Measurements from ENCODE around the gene HDAC4. TPM values are rescaled to one million over a fixed set of nuclear protein-coding genes. Genes with fewer than 3 reads are reported as not detected.

Gene HDAC4
- total and polyA plus RNA-seq, 2 experiments from 2014 or later, result 8.1 to 41.8 TPM

GRCh38 chr2:239109041-239109927 lies 291.5 kb downstream of the HDAC4 start (continued):
- TF ChIP-seq EZH2 (IDR thresholded peaks at IDR 0.05; ENCODE audit: low read depth, unreplicated experiment) (no peak), CREB1 (CRISPR knock-in tag; IDR thresholded peaks at IDR 0.05; ENCODE audit: low read depth) (no peak), ZNF114 (CRISPR knock-in tag; IDR thresholded peaks at IDR 0.05) (no peak), ZNF331 (CRISPR knock-in tag; IDR thresholded peaks at IDR 0.05; ENCODE audit: low read depth) (no peak)
- TF ChIP-seq, protein P1, sequence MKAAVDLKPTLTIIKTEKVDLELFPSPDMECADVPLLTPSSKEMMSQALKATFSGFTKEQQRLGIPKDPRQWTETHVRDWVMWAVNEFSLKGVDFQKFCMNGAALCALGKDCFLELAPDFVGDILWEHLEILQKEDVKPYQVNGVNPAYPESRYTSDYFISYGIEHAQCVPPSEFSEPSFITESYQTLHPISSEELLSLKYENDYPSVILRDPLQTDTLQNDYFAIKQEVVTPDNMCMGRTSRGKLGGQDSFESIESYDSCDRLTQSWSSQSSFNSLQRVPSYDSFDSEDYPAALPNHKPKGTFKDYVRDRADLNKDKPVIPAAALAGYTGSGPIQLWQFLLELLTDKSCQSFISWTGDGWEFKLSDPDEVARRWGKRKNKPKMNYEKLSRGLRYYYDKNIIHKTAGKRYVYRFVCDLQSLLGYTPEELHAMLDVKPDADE (IDR thresholded peaks at IDR 0.05), result no peak

DNA sequence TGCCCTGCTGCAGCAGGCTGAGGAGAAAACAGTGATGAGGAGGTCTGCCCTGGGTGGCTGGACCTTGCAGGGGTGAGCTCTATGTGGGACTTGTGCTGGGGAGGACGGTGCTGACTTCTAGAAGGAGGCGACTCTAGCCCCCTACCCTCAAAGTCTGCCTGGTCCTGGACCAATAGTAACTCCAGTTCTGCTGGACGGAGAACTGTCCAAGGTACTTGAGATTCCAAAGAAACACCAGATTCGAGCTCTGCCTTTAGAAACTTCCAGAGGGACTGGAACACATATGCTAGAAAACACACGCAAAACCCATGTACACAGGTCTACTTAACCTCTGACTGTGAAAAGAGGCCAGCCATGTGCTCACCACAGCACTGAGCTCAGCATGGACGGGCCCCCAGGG lies 292.4 kb downstream of the HDAC4 start:
- no peaks in the 10 kb centered on the region for H3K36me3 ChIP-seq (ENCODE audit: insufficient read depth)
- H3K27me3 Mint-ChIP-seq (ENCODE audit: insufficient read depth, low read depth, poor library complexity), result peaks cover 14% of the 10 kb centered on the region
- H3K4me1 ChIP-seq (ENCODE audit: insufficient read depth), result no peaks in the 10 kb centered on the region
- no peak overlapping the region for H3K27ac Mint-ChIP-seq
- no peak overlapping the region for H3K27ac ChIP-seq (ENCODE audit: low read depth)
- H2AFZ ChIP-seq, result no peak overlapping the region
- peaks cover 18% of the 10 kb centered on the region for H3K36me3 Mint-ChIP-seq (ENCODE audit: low read depth)
- H3K4me3 ChIP-seq, result no peak overlapping the region
- ATAC-seq (no peak), DNase-seq (ENCODE audit: low spot score) (peak; percentile 18)
- no peaks in the 10 kb centered on the region for H3K27me3 ChIP-seq (ENCODE audit: insufficient read depth)
- H4K20me1 ChIP-seq (replicated peaks; ENCODE audit: insufficient read depth), result 0 out of 2 replicates have a peak, but pooled peaks cover 4% of the 10 kb centered on the region
- H3K4me3 Mint-ChIP-seq, result no peak overlapping the region
- no peaks in the 10 kb centered on the region for H3K4me1 Mint-ChIP-seq
- no peak overlapping the region for H3K4me2 ChIP-seq
- TF ChIP-seq CTCF (conservative IDR thresholded peaks at IDR 0.05; ENCODE audit: low read depth in 2 of 2) (no peak), REST (IDR thresholded peaks at IDR 0.05; ENCODE audit: unreplicated experiment) (peak; percentile 63)
- no peaks in the 10 kb centered on the region for H3K79me2 ChIP-seq (replicated peaks; ENCODE audit: insufficient read depth)
- no peaks in the 10 kb centered on the region for H3K9me2 ChIP-seq (ENCODE audit: insufficient read depth)
- no peaks in the 10 kb centered on the region for H3F3A ChIP-seq (replicated peaks; ENCODE audit: low read depth)
- no peaks in the 10 kb centered on the region for H3K9me3 Mint-ChIP-seq

All from GM23338 (cell line).